GM10847 (cell line): ENCODE data around the gene WDR59.

ENCODE experiments used
- POLR2A ChIP-seq: IDR thresholded peaks from 2 replicates; pipeline ENCODE4 v1.6.1; 2011; ENCODE audit not compliant: insufficient read length; ENCODE audit errors: extremely low read depth

Gene WDR59, protein sequence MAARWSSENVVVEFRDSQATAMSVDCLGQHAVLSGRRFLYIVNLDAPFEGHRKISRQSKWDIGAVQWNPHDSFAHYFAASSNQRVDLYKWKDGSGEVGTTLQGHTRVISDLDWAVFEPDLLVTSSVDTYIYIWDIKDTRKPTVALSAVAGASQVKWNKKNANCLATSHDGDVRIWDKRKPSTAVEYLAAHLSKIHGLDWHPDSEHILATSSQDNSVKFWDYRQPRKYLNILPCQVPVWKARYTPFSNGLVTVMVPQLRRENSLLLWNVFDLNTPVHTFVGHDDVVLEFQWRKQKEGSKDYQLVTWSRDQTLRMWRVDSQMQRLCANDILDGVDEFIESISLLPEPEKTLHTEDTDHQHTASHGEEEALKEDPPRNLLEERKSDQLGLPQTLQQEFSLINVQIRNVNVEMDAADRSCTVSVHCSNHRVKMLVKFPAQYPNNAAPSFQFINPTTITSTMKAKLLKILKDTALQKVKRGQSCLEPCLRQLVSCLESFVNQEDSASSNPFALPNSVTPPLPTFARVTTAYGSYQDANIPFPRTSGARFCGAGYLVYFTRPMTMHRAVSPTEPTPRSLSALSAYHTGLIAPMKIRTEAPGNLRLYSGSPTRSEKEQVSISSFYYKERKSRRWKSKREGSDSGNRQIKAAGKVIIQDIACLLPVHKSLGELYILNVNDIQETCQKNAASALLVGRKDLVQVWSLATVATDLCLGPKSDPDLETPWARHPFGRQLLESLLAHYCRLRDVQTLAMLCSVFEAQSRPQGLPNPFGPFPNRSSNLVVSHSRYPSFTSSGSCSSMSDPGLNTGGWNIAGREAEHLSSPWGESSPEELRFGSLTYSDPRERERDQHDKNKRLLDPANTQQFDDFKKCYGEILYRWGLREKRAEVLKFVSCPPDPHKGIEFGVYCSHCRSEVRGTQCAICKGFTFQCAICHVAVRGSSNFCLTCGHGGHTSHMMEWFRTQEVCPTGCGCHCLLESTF

GRCh38 chr16:74984529-74985296 lies at the start of gene WDR59:
Gene WDR59, minus strand, starts transcription at chr16:74985123. Its CDS starts 106 bp downstream, at chr16:74985017.
- peak; percentile 43 for TF ChIP-seq POLR2A

DNA sequence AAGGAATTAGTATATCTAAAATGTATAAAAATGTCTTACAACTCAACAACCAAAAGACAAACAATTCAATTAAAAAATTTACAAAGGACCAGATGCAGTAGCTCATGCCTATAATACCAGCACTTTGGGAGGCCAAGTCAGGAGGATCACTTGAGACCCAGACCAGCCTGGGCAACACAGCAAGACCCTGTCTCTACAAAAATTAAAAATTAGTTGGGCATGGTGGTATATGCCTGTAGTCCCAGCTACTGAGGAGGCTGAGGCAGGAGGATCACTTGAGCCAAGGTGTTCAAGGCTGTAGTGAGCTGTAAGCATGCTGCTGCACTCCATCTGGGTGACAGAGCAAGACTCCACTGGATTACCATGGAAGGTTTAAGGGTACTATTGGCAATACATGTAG lies 47.7 kb upstream of the WDR59 start:
- no peak for TF ChIP-seq POLR2A

DNA sequence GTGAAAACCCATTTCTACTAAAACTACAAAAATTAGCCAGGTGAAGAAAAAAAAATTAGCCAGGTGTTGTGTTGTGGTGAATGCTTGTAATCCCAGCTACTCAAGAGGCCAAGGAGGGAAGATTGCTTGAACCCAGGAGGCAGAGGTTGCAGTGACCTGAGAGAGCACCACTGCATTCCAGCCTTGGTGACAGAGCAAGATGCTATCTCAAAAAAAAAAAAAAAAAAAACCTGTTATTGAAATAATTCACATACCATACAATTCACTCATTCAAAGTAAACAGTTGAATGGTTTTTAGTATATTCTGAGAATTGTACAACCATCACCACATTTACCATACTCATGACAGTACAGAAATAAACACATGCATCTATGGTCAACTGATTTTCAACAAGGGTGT lies 44.9 kb upstream of the WDR59 start:
- TF ChIP-seq POLR2A, result no peak

- TF ChIP-seq POLR2A, result no peak
Measured at GRCh38 chr16:75028544-75029135, 43.7 kb upstream of the WDR59 start.

GRCh38 chr16:75027520-75028300 lies 42.8 kb upstream of the WDR59 start:
- TF ChIP-seq POLR2A, result no peak

DNA sequence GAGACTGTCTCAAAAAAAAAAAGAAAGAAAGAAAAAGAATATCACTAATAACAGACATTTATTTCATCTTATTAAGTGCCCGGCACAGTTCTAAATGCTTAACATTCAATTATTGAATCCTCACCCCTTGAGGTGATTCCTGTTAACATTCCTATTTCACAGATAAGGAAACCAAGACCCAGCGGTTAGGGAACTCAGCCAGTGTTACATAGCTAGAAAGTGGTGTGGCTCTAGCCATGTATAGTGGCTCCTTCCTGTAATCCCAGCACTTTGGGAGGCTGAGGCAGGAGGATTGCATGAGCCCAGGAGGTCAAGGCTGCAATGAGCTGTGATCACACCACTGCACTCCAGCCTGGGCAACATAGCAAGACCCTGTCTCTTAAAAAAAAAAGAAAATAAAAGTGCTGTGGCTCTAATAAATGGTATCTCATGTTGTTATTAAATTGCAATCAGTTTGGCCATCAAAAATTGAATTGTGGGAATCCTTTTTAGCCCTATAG lies 42.0 kb upstream of the WDR59 start:
- TF ChIP-seq POLR2A, result no peak

DNA sequence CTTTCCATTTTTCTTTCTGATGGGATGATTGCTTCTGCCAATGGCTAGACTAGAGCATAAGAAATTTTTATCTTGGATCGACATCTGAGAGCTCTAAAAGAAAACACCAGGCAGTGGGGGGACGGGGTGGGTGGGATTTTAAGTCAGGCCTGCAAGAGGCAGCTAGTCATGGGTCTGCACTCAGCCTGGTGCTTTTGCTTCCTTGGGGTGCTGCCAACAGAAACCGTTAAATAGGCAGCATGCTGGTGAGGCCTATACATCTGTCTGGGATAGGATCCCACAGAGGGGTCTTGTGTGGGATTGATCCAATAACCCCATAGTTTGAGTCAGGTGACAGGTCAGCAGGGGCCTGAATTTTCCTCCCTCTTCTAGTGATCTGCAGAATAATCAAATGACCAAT lies 40.8 kb upstream of the WDR59 start:
- no peak for TF ChIP-seq POLR2A

- TF ChIP-seq POLR2A, result no peak
Measured at GRCh38 chr16:75024594-75024993, 39.7 kb upstream of the WDR59 start.

GRCh38 chr16:75024182-75024581 lies 39.3 kb upstream of the WDR59 start:
- no peak for TF ChIP-seq POLR2A

- TF ChIP-seq POLR2A, result no peak
Measured at GRCh38 chr16:75023009-75023408, 38.1 kb upstream of the WDR59 start.

DNA sequence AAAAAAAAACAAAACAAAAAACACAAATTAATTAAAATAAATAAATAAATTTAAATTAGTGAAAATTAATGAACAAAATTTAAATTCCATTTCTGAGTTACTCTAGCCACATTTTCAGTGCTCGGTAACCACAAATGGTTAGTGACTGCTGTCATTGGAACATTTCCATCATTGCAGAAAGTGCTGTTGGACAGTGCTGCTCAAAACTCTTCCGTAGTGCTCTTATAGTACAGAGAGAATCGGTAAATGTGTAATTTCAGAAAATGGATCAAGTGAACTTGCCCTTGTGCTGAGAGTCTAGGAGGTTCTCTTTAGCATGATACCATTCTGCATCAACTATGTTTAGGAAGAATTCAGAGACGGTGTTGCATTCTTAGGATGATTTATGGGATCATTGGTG lies 37.6 kb upstream of the WDR59 start:
- no peak for TF ChIP-seq POLR2A

- TF ChIP-seq POLR2A, result no peak
Measured at GRCh38 chr16:75021410-75021809, 36.5 kb upstream of the WDR59 start.

GRCh38 chr16:75019586-75019985 lies 34.7 kb upstream of the WDR59 start:
- TF ChIP-seq POLR2A, result no peak

- no peak for TF ChIP-seq POLR2A
Measured at GRCh38 chr16:75019007-75019406, 34.1 kb upstream of the WDR59 start.
